LHCN-M2 (cell line): ENCODE data around the gene NOG. TPM values are rescaled to one million over a fixed set of nuclear protein-coding genes. Genes with fewer than 3 reads are reported as not detected.

ENCODE experiments used
- DNase-seq: peaks from one replicate; pipeline ENCODE4 v3.0.0-alpha.2; 2012; ENCODE audit warnings: low read depth
- total RNA-seq: library from RNA; depleted of rRNA; stranded (reverse); fragments of >200 nt; gene quantifications from 2 replicates; pipeline ENCODE4 v1.2.3, GENCODE V29; 2014; rRNA removed

NOG gene
- total RNA-seq, 1 experiment from 2014 or later, result 196 TPM

DNA sequence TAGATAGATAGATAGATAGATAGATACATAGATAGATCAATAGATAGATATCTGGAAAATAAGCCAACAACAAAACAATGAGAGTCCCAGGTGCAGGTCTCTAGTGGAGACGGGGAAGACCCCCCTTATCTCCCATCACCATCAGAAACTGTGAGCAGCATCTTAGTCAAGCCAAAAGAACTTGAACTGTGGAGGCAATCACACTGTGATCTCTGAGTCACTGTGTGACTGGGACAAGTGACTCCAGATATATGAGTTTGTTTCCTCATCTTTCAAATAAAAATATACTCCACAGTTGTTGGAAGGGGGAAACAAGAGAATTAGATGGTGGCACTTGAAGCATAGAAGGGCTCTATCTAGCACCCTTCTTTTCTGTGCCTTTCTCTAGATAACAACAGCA lies 42.1 kb downstream of the NOG start:
- no peak for DNase-seq

DNA sequence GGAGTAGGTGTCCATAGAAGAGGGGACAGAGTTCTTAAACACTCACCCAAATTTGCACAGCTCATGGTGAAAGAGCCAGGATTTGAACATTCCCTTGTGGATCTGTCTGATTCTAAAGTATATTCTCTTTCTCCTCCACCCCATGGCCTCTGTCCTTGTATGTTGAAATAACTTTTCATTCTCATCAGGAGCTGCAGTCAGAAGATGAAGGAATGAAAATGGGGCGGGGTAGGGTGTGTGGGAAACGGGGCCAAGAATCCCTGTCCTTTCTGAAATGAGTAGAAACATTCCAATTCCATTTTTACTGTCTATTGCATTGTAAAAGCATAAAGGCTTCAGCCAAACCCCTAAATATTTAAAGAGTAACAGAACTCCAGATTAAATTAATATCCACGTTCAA lies 42.8 kb downstream of the NOG start:
- DNase-seq, result no peak

DNA sequence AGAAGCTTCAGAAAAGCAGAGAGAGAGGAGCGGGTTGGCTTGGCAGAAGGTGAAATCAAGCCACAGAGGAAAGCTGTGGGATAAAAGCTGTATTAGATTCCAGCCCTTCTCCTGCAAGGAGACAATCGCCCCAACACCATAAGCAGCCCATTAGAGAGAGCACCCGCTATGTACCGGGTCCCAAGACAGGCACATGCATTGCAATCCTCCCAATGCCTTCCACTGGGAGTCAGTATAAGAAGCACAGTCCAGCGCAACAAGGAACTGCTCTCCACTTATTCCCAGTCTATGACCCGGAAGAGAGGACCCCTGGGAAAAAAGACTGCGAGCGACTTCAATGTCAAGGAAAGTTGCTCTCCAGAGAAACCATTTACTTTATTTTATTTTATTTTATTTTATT lies 43.8 kb downstream of the NOG start:
- no peak for DNase-seq

DNA sequence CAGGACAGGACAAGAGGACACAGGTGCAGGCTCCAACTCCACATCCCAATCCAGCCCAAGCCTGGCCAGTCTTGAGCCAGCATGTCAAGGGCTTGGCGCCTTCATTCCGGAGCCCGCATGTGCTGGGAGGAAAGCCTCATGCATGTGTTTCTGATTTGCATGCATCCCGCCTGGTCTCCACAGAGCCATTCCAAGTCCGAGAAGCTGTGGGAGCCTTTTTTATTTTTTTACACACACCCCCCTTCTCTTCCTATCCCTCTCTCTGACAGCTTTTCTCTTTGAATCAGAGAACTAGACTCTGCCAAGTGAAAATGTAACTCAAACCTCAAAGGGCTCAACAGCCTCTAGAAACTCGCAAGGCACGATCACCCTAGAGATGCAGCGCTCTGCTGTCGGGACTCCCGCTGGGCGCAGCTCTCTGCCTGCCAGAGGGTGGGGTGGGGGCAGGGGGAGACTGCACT lies 45.1 kb downstream of the NOG start:
- no peak for DNase-seq

DNA sequence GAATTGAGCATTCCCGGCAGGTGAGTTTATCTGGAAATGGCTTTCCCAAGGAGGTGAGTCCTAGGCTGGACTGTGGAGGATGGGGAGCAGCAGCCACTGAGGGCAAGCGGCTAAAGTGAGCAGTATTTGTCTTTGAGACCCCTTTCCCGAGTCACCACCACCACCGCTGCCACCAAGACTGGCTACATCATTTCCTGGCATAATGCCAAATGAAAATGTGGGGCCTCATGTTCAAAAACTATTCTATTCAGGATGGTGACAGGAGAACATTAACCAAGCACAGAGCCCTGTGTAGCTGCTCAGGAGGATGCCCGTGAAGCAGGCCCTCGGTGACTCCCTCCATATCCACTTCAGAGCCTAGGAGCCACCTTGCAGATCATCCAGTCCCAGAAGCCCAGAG lies 46.0 kb downstream of the NOG start:
- DNase-seq, result no peak

DNA sequence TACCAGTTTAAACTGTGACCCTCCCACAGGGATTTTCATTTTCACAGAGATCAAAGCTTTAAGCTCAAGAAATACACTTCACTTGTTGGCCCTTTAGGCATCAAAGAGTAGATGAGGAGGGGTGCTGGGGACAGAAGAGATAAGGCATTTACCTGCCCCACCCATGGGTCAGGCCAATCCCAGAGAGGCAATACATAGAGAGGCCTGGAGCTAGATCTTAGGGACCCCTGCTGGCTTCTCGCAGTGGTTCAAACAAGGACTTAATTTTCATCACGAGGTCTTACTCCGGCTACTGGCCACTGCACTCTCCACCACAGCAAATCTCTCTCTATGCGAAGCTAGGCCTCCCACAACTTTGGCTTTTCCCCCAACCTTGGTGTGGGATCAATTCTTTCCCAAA lies 46.6 kb downstream of the NOG start:
- no peak for DNase-seq

DNA sequence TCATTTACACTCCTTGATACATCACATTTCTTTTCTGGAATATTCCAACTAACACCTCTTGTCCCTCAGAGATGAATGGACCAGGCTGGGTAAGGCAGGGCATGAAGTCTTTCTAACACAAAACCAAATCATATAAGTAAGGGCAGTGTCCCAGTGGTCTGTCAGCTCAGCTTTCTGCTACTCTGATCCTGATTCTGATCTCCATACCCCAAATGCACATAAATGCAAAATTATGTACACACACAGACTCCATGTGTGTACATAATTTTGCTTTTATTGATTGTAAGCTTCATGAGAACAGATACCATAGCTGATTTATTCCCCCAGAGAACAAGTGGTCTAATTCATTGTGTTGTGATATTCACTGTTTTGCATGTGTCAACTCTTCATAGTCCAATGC lies 47.9 kb downstream of the NOG start:
- no peak for DNase-seq

DNA sequence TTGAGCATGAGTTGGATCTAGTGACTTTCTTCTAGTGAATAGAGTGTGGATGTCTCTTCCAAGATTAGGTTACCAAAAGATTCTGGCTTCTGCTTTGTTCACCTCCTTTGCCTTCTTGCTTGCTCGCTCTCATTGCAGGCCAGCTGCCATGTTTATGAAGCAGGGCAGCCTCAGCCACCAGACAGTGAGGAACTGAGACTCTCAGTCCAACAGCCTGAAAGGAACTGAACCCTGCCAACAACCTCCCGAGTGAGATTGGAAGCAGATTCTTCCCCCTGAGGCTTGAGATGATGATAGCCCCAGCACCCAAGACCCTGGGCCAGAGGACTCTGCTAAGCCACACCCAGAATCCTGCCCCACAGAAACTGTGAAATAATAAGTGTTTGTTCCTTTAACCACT lies 48.4 kb downstream of the NOG start:
- no peak for DNase-seq

DNA sequence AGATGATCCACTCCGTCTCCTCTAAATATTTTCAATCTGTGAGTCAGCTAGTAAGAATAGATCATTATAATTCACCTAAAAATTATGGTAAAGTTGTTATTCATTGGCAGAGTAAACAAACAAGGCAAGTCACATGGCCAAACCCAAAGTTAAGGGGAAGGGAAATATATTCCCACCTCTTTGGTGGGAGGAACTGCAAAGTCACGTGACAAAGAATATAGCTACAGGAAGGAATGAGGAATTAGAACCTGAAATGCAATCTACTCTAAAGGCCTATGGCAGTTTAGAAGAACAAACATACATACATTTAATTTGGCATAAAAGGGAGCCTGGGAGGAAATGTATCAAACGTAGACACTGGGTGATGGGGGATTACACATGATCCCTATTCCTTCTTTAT lies 48.9 kb downstream of the NOG start:
- DNase-seq, result no peak

Other genes starting within 250 kb of the NOG start
- gene C17orf67, start 240.2 kb downstream of the NOG start, total RNA-seq, result 0.06 and 0.69 TPM in 2 replicates
- gene DGKE, start 240.5 kb downstream of the NOG start, total RNA-seq, result 2.6 and 3.2 TPM in 2 replicates